Activated naive CD8-positive, alpha-beta T cell treated with anti-CD3 and anti-CD28 coated beads, Interleukin-2, amount 10 ng/mL, durations not matched to agents 7 days and 5 days (primary cell): ENCODE measurements around the gene SLC29A2. TPM values are rescaled to one million over a fixed set of nuclear protein-coding genes. Genes with fewer than 3 reads are reported as not detected.

Source experiments
- ATAC-seq: fragments of 150-1000 bp; cut with Tn5 transposase; one replicate; pipeline ENCODE4 v1.10.0; 2021; ENCODE audit warnings: low read depth, moderate library complexity
- POLR2A ChIA-PET: fragments of 350-600 bp; sonication (Branson Sonifier 250); formaldehyde crosslinking; loops from one replicate; lab custom pipeline; 2021; ENCODE audit warnings: antibody characterized with exemption; lab: Charles Lee
- DNase-seq: peaks from one replicate; pipeline ENCODE4 v3.0.0; 2021
- H3K27ac Mint-ChIP-seq: one replicate; pipeline ENCODE4 v1.8.0; 2022; ENCODE audit warnings: mild to moderate bottlenecking, mixed read lengths
- H3K27me3 Mint-ChIP-seq: one replicate; pipeline ENCODE4 v1.8.0; 2022; ENCODE audit warnings: mild to moderate bottlenecking, moderate library complexity, mixed read lengths
- H3K36me3 Mint-ChIP-seq: one replicate; pipeline ENCODE4 v1.8.0; 2021; ENCODE audit warnings: mild to moderate bottlenecking, mixed read lengths
- H3K4me1 Mint-ChIP-seq: one replicate; pipeline ENCODE4 v1.8.0; 2021; ENCODE audit warnings: mixed read lengths
- H3K4me3 Mint-ChIP-seq: one replicate; pipeline ENCODE4 v1.8.0; 2022; ENCODE audit warnings: mild to moderate bottlenecking, moderate library complexity, mixed read lengths
- H3K9me3 Mint-ChIP-seq: one replicate; pipeline ENCODE4 v1.8.0; 2021; ENCODE audit warnings: mixed read lengths
- total RNA-seq, 2 experiments: library from RNA; stranded (reverse); gene quantifications; one replicate each; pipeline ENCODE4 v1.2.3, GENCODE V29; 2021

The SLC29A2 gene
- total RNA-seq, 2 experiments from 2014 or later: 11.2 to 12.1 TPM

DNA sequence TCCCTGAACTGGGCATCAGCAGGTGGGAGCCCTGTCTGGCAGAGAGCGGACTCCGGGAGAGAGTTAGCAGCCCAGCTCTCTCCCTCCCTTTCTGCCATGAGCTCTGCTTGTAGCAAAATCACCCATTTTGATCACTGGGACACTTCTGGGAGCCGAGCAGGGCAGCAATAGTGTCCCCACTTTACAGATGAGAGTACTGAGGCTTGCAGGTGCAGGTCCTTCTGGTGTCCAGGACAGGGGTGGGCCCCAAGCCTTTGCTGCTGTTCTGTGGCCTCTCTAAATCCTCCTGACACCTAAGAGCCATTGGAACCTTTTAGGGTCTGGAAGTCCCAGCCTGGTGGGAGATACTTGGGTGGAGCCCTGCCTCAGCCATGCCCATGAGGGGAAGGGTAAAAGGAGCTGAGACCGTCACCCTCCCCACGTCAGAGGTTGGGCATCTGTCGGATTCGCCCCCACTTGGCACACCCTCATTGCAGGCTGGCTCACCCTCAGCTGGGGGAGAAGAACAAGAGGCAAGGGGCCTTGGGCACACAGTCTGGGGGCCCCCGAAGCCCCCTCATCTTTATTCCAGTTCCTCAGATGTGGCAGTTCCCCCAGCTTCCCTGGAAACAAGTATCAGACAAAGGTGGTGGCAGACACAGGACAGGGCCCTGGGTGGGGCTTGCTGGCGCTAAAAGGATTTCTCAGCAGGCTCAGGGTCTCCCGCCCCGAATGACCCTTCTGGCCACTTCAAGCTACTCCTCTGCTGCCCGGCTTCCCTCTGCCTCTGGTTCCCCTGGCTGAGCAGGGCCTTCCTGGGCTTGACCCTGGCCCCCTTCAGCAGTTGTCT lies 39.8 kb downstream of the SLC29A2 start:
- POLR2A ChIA-PET: interaction anchor here (2.3 to 8.7 kb wide), 2 partner anchors 14 to 19 kb away, joined by 10 to 94 read pairs; partner anchors contain the start of gene CD248
- no peak overlapping the region for H3K27ac Mint-ChIP-seq
- no peak overlapping the region for H3K4me3 Mint-ChIP-seq
- H3K36me3 Mint-ChIP-seq: no peaks in the 10 kb centered on the region
- no peaks in the 10 kb centered on the region for H3K27me3 Mint-ChIP-seq
- H3K9me3 Mint-ChIP-seq: no peaks in the 10 kb centered on the region
- ATAC-seq: no peak
- DNase-seq: peak; percentile 27
- H3K4me1 Mint-ChIP-seq: peaks cover 28% of the 10 kb centered on the region

- Mint-ChIP-seq H3K4me3 (no peak overlapping the region), H3K9me3 (no peaks in the 10 kb centered on the region), H3K4me1 (peaks cover 23% of the 10 kb centered on the region), H3K27ac (no peak overlapping the region), H3K27me3 (no peaks in the 10 kb centered on the region), H3K36me3 (no peaks in the 10 kb centered on the region)
- DNase-seq (no peak), ATAC-seq (no peak)
- POLR2A ChIA-PET: interaction anchor here (2.3 to 8.7 kb wide), 2 partner anchors 14 to 18 kb away, joined by 10 to 94 read pairs; partner anchors contain the start of gene CD248
Measured at GRCh38 chr11:66330931-66331330, 40.6 kb downstream of the SLC29A2 start.

- Mint-ChIP-seq H3K4me3 (peak overlapping the region; percentile 26), H3K27ac (no peak overlapping the region), H3K27me3 (no peaks in the 10 kb centered on the region), H3K36me3 (no peaks in the 10 kb centered on the region), H3K4me1 (peaks cover 33% of the 10 kb centered on the region), H3K9me3 (no peaks in the 10 kb centered on the region)
- DNase-seq (no peak), ATAC-seq (no peak)
- POLR2A ChIA-PET: interaction anchor here (1.1 to 8.7 kb wide), 3 partner anchors 12 to 43 kb away, joined by 3 to 94 read pairs (median 24); partner anchors contain the start of gene CD248
Measured at GRCh38 chr11:66329165-66329673, 42.3 kb downstream of the SLC29A2 start.

GRCh38 chr11:66328302-66329144 lies 43.0 kb downstream of the SLC29A2 start:
- ATAC-seq (peak; percentile 59), DNase-seq (peak; percentile 85)
- Mint-ChIP-seq H3K36me3 (peaks cover 2% of the 10 kb centered on the region), H3K4me3 (peak overlapping the region; percentile 26), H3K4me1 (peaks cover 37% of the 10 kb centered on the region), H3K27ac (peak overlapping the region; percentile 89), H3K27me3 (no peaks in the 10 kb centered on the region), H3K9me3 (no peaks in the 10 kb centered on the region)
- POLR2A ChIA-PET: interaction anchor here (1.1 to 8.7 kb wide), 4 partner anchors 12 to 44 kb away, joined by 3 to 215 read pairs (median 59); partner anchors contain the start of gene CD248

DNA sequence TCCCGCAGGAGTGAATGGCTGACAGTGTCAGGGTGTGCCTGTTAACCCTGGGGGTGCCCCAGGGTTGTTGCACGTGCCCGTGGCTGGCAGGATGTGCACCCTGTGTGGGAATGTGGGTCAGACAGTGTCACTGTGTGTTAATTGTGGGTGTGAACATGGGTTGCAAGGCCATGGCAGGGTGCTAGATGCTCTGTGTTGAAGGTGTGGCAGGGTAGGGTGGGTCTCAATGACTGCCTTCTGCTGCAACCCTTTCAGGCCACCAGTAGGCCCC lies 43.6 kb downstream of the SLC29A2 start:
- H3K4me3 Mint-ChIP-seq: peak overlapping the region; percentile 26
- no peaks in the 10 kb centered on the region for H3K9me3 Mint-ChIP-seq
- H3K4me1 Mint-ChIP-seq: peaks cover 40% of the 10 kb centered on the region
- peak; percentile 68 for DNase-seq
- peak; percentile 40 for ATAC-seq
- no peaks in the 10 kb centered on the region for H3K27me3 Mint-ChIP-seq
- H3K27ac Mint-ChIP-seq: peak overlapping the region; percentile 89
- POLR2A ChIA-PET: interaction anchor here (4.3 kb wide), 1 partner anchor 13 kb away, joined by 215 read pairs; the partner anchor contains the start of gene CD248
- H3K36me3 Mint-ChIP-seq: peaks cover 2% of the 10 kb centered on the region

- ATAC-seq (no peak), DNase-seq (peak; percentile 53)
- POLR2A ChIA-PET: interaction anchor here (1.2 to 4.3 kb wide), 3 partner anchors 9 to 45 kb away, joined by 3 to 215 read pairs (median 8); partner anchors contain the start of genes CD248, RIN1 and SLC29A2
- H3K27me3 Mint-ChIP-seq: no peaks in the 10 kb centered on the region
- H3K4me1 Mint-ChIP-seq: peaks cover 41% of the 10 kb centered on the region
- no peaks in the 10 kb centered on the region for H3K9me3 Mint-ChIP-seq
- peak overlapping the region; percentile 89 for H3K27ac Mint-ChIP-seq
- H3K36me3 Mint-ChIP-seq: peaks cover 2% of the 10 kb centered on the region
- H3K4me3 Mint-ChIP-seq: peak overlapping the region; percentile 26
Measured at GRCh38 chr11:66327171-66328030, 44.2 kb downstream of the SLC29A2 start.

GRCh38 chr11:66326261-66327111 lies 45.1 kb downstream of the SLC29A2 start:
- POLR2A ChIA-PET: interaction anchor here (0.6 to 4.3 kb wide), 5 partner anchors 10 to 63 kb away, joined by 3 to 215 read pairs (median 4); partner anchors contain the start of genes CD248, RIN1 and SLC29A2
- peak overlapping the region; percentile 81 for H3K4me3 Mint-ChIP-seq
- DNase-seq (peak; percentile 78), ATAC-seq (peak; percentile 72)
- H3K27ac Mint-ChIP-seq: peak overlapping the region; percentile 98
- H3K27me3 Mint-ChIP-seq: no peaks in the 10 kb centered on the region
- peaks cover 45% of the 10 kb centered on the region for H3K4me1 Mint-ChIP-seq
- peaks cover 2% of the 10 kb centered on the region for H3K36me3 Mint-ChIP-seq
- no peaks in the 10 kb centered on the region for H3K9me3 Mint-ChIP-seq

DNA sequence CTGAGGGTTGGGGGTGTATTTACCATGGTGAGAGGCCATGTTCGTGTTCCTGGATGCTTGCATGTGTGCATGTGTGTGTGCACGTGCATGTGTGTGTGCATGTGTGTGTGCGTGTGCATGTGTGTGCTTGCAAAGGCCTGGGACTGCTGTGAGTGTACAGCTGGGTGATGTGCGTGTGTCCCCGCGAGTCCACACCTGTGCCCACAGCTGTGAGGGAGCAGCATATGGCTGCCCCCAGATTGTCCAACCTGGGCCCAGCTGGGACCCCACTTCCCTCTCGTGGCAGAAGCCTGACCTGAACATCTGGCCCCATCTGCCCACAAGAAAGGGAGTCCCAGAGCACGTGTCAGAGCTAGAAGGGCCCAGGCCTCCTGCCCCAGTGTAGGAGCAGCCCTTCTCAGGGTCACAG lies 46.3 kb downstream of the SLC29A2 start:
- Mint-ChIP-seq H3K4me1 (peaks cover 50% of the 10 kb centered on the region), H3K4me3 (peak overlapping the region; percentile 81), H3K9me3 (peaks cover 1% of the 10 kb centered on the region), H3K27me3 (no peaks in the 10 kb centered on the region), H3K36me3 (peaks cover 3% of the 10 kb centered on the region), H3K27ac (peak overlapping the region; percentile 98)
- DNase-seq (peak; percentile 58), ATAC-seq (no peak)
- POLR2A ChIA-PET: interaction anchor here (0.5 to 4.3 kb wide), 4 partner anchors 10 to 1077 kb away, joined by 3 to 215 read pairs (median 4); partner anchors contain the start of genes CD248 and RBM14

DNA sequence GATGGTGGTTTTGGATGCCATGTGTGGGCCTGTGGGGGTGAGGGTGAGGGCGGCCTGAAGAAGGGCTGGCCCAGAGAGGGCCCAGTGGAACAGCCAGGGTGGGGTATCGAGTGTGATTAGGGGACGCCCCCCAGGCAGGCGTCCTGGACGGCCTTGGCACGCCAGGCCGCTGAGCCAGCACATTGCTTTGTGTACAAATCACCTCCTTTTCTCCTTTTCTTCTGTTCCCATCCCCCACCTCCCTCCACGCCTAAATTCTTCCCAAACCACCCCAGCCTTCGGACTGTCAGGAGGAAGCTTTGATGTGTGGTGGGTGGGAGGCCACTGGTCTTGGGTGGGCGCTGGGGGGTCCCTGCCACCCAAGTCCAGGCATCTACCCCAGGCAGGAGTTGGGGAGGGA lies 46.9 kb downstream of the SLC29A2 start:
- DNase-seq (no peak), ATAC-seq (no peak)
- POLR2A ChIA-PET: interaction anchor here (0.5 to 4.3 kb wide), 3 partner anchors 10 to 292 kb away, joined by 3 to 215 read pairs (median 4); partner anchors contain the start of genes CD248 and RBM14
- Mint-ChIP-seq H3K4me1 (peaks cover 54% of the 10 kb centered on the region), H3K9me3 (peaks cover 5% of the 10 kb centered on the region), H3K27ac (peak overlapping the region; percentile 76), H3K36me3 (peaks cover 7% of the 10 kb centered on the region), H3K4me3 (no peak overlapping the region), H3K27me3 (no peaks in the 10 kb centered on the region)

DNA sequence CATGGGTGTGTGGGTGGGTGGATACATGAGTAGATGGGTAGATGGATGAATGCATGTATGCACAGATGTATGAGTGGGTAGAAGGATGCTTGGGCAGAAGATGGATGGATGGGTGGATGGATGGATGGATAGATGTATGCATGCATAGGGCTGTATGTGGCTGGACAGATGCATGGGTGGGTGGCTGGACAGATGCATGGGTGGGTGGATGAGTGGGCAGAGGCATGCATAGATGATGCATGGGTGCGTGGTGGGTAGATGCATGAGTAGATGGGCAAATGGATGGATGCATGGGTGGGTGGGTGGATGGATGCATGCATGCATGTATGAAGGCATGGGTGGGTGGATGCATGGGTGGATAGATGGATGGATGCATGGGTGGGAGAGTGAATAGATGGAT lies 47.9 kb downstream of the SLC29A2 start:
- no peak overlapping the region for H3K4me3 Mint-ChIP-seq
- H3K27ac Mint-ChIP-seq: peak overlapping the region; percentile 43
- ATAC-seq (no peak), DNase-seq (no peak)
- POLR2A ChIA-PET: interaction anchor here (4.3 kb wide), 1 partner anchor 9 kb away, joined by 215 read pairs; the partner anchor contains the start of gene CD248
- H3K4me1 Mint-ChIP-seq: peaks cover 58% of the 10 kb centered on the region
- peaks cover 5% of the 10 kb centered on the region for H3K9me3 Mint-ChIP-seq
- H3K36me3 Mint-ChIP-seq: peaks cover 9% of the 10 kb centered on the region
- no peaks in the 10 kb centered on the region for H3K27me3 Mint-ChIP-seq

DNA sequence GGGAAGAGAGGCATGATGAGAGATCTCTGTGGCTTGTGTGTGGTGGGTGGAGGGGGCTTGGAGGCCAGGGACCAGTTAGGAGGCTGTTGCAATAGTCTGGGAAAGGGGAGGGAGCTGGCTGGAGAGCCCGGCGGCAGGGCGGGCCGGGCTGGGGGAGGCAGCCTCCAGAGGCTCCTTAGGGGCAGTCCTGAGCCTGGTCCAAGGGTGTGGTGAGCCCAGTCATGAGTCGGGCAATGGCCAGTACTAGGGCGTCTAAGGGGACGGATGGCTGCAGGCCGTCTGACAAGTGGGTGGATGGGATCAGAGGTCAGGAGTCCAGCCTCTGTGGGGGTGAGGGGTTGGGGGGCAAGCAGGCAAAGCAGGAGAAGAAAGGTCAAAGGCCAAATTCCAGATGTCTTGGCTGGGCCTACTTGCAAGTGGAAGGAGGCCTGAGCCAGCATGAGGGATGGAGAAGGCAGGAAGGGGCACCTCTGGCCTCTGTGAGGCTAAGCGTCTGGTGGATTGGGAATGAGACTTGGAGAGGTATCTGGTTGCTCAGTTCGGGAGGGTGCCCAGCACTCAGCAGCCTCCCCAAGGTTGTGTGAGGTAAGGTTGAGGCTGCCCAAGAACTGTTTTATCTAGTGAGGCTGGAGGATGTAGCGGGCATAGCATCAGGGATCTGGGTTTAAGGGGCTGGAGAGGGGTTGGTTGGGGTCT lies 48.7 kb downstream of the SLC29A2 start:
- peaks cover 5% of the 10 kb centered on the region for H3K9me3 Mint-ChIP-seq
- DNase-seq: no peak
- peaks cover 58% of the 10 kb centered on the region for H3K4me1 Mint-ChIP-seq
- POLR2A ChIA-PET: interaction anchor here (2.0 kb wide), 1 partner anchor 10 kb away, joined by 16 read pairs; no protein-coding TSS in a partner anchor
- peaks cover 9% of the 10 kb centered on the region for H3K36me3 Mint-ChIP-seq
- no peak for ATAC-seq
- no peaks in the 10 kb centered on the region for H3K27me3 Mint-ChIP-seq
- peak overlapping the region; percentile 95 for H3K27ac Mint-ChIP-seq
- H3K4me3 Mint-ChIP-seq: no peak overlapping the region
